Hindlimb muscle (tissue), 1 donor: Measurements from ENCODE around the gene NTRK2. TPM values are rescaled to one million over a fixed set of nuclear protein-coding genes. Genes with fewer than 3 reads are reported as not detected.

Source experiments
- DNase-seq: peaks from one replicate; pipeline ENCODE4 v3.0.0-alpha.2; 2013
- polyA plus RNA-seq: library from polyadenylated mRNA; unstranded; fragments of 120-200 nt; gene quantifications from one replicate; pipeline ENCODE4 v1.2.1, GENCODE V29; 2013; ENCODE audit not compliant: insufficient read length

NTRK2 gene
- polyA plus RNA-seq, 1 donor = 14.5 TPM

GRCh38 chr9:84852617-84853301 lies 183.2 kb downstream of the NTRK2 start:
- no peak for DNase-seq

- peak; percentile 88 for DNase-seq
Observed at GRCh38 chr9:84856181-84856632, 186.7 kb downstream of the NTRK2 start.

- no peak for DNase-seq
Observed at GRCh38 chr9:84857211-84857610, 187.7 kb downstream of the NTRK2 start.

- peak; percentile 67 for DNase-seq
Observed at GRCh38 chr9:84858364-84858763, 188.8 kb downstream of the NTRK2 start.

GRCh38 chr9:84860249-84861115 lies 191.0 kb downstream of the NTRK2 start:
- DNase-seq = no peak

- no peak for DNase-seq
Observed at GRCh38 chr9:84861455-84861854, 191.9 kb downstream of the NTRK2 start.

- DNase-seq = no peak
Observed at GRCh38 chr9:84862308-84862707, 192.8 kb downstream of the NTRK2 start.

GRCh38 chr9:84862810-84863287 lies 193.3 kb downstream of the NTRK2 start:
- DNase-seq = no peak

GRCh38 chr9:84863372-84863771 lies 193.8 kb downstream of the NTRK2 start:
- DNase-seq = no peak

GRCh38 chr9:84866396-84867175 lies 197.1 kb downstream of the NTRK2 start:
- DNase-seq = no peak

- no peak for DNase-seq
Observed at GRCh38 chr9:84867186-84867585, 197.7 kb downstream of the NTRK2 start.

- DNase-seq = no peak
Observed at GRCh38 chr9:84869091-84869490, 199.6 kb downstream of the NTRK2 start.

GRCh38 chr9:84871983-84872382 lies 202.5 kb downstream of the NTRK2 start:
- no peak for DNase-seq

- no peak for DNase-seq
Observed at GRCh38 chr9:84874022-84874421, 204.5 kb downstream of the NTRK2 start.

GRCh38 chr9:84874596-84874995 lies 205.1 kb downstream of the NTRK2 start:
- no peak for DNase-seq

- DNase-seq = no peak
Observed at GRCh38 chr9:84875193-84875592, 205.7 kb downstream of the NTRK2 start.

GRCh38 chr9:84879631-84880030 lies 210.1 kb downstream of the NTRK2 start:
- no peak for DNase-seq

GRCh38 chr9:84880835-84881234 lies 211.3 kb downstream of the NTRK2 start:
- DNase-seq = no peak

- DNase-seq = no peak
Observed at GRCh38 chr9:84886866-84887265, 217.3 kb downstream of the NTRK2 start.

- no peak for DNase-seq
Observed at GRCh38 chr9:84891924-84892323, 222.4 kb downstream of the NTRK2 start.

- no peak for DNase-seq
Observed at GRCh38 chr9:84893419-84894128, 224.0 kb downstream of the NTRK2 start.

GRCh38 chr9:84894859-84895258 lies 225.3 kb downstream of the NTRK2 start:
- DNase-seq = no peak
